HEK293 (cell line): ENCODE measurements around the gene TOMM7.

ENCODE experiments used
- CTCF ChIA-PET: fragments of 350-600 bp; formaldehyde crosslinking; extraction: SDS; loops from one replicate; lab custom pipeline; 2021; ENCODE audit warnings: antibody characterized with exemption; lab: Yijun Ruan, JAX
- POLR2A ChIA-PET: fragments of 300-600 bp; formaldehyde crosslinking; extraction: SDS; loops from one replicate; lab custom pipeline; 2020; ENCODE audit warnings: antibody characterized with exemption, inconsistent platforms; lab: Yijun Ruan, JAX
- H3K27ac ChIP-seq: fragments of 200-500 bp; sonication (Bioruptor generic); 2 replicates; pipeline ENCODE4 v1.5.1; 2014; ENCODE audit warnings: low read depth, low read length, control low read depth, inconsistent platforms; ENCODE audit errors: extremely low read depth
- H3K36me3 ChIP-seq, 2 experiments: fragments of 200-500 bp in 1 of 2; sonication (Bioruptor generic) in 1 of 2; 1 replicate in 1 of 2; 2 replicates in 1 of 2; pipeline ENCODE4 v1.5.1; 2014 to 2017; ENCODE audit warnings: inconsistent platforms in 2 of 2, low read length in 2 of 2; ENCODE audit not compliant: control insufficient read depth in 2 of 2, insufficient read depth in 1 of 2
- H3K4me1 ChIP-seq: fragments of 200-500 bp; sonication (Bioruptor generic); 2 replicates; pipeline ENCODE4 v1.5.1; 2014; ENCODE audit warnings: mild to moderate bottlenecking, low read length, inconsistent platforms; ENCODE audit not compliant: control insufficient read depth, insufficient read depth
- H3K4me3 ChIP-seq: 2 replicates; pipeline ENCODE4 v1.5.1; 2011; ENCODE audit warnings: low read depth, mild to moderate bottlenecking, control low read depth, low read length, moderate library complexity
- H3K9me3 ChIP-seq: fragments of 200-500 bp; sonication (Bioruptor generic); 2 replicates; pipeline ENCODE4 v1.5.1; 2014; ENCODE audit warnings: low read depth, low read length, inconsistent platforms; ENCODE audit not compliant: control insufficient read depth, insufficient read depth
- ELK4 ChIP-seq: IDR thresholded peaks from 2 replicates; pipeline ENCODE4 v1.6.1; 2011; ENCODE audit warnings: mild to moderate bottlenecking, low read depth, low read length, borderline replicate concordance
- FEZF1 ChIP-seq: fragments of 450-650 bp; formaldehyde crosslinking; IDR thresholded peaks from 2 replicates; pipeline ENCODE4 v1.5.1; 2016; ENCODE audit warnings: missing biosample characterization, missing genetic modification characterization
- KLF9 ChIP-seq: fragments of 450-650 bp; formaldehyde crosslinking; IDR thresholded peaks from 2 replicates; pipeline ENCODE4 v1.5.1; 2016; ENCODE audit warnings: missing biosample characterization, missing genetic modification characterization, low read depth
- MYNN ChIP-seq: fragments of 450-650 bp; formaldehyde crosslinking; IDR thresholded peaks from 2 replicates; pipeline ENCODE4 v1.5.1; 2016; ENCODE audit warnings: missing biosample characterization, missing genetic modification characterization, borderline replicate concordance
- SALL2 ChIP-seq: fragments of 450-650 bp; formaldehyde crosslinking; IDR thresholded peaks from 2 replicates; pipeline ENCODE4 v1.5.0; 2017; ENCODE audit warnings: missing biosample characterization, mild to moderate bottlenecking, missing genetic modification characterization, borderline replicate concordance
- SCRT1 ChIP-seq: fragments of 450-650 bp; formaldehyde crosslinking; IDR thresholded peaks from 2 replicates; pipeline ENCODE4 v1.5.1; 2016; ENCODE audit warnings: missing biosample characterization, missing genetic modification characterization, borderline replicate concordance
- SCRT2 ChIP-seq: fragments of 450-650 bp; formaldehyde crosslinking; IDR thresholded peaks from 2 replicates; pipeline ENCODE4 v1.5.1; 2016; ENCODE audit warnings: missing biosample characterization, missing genetic modification characterization
- WT1 ChIP-seq: fragments of 450-650 bp; formaldehyde crosslinking; IDR thresholded peaks from 2 replicates; pipeline ENCODE4 v1.5.1; 2016; ENCODE audit warnings: missing biosample characterization, missing genetic modification characterization
- ZBTB1 ChIP-seq: fragments of 450-650 bp; formaldehyde crosslinking; IDR thresholded peaks from 2 replicates; pipeline ENCODE4 v1.5.1; 2016; ENCODE audit warnings: missing biosample characterization, missing genetic modification characterization
- ZEB2 ChIP-seq: fragments of 450-650 bp; formaldehyde crosslinking; IDR thresholded peaks from 2 replicates; pipeline ENCODE4 v1.5.1; 2016; ENCODE audit warnings: missing biosample characterization, missing genetic modification characterization
- ZNF274 ChIP-seq, 2 experiments: fragments of 200-500 bp in 1 of 2; fragments of 450-650 bp in 1 of 2; sonication (Bioruptor generic) in 1 of 2; formaldehyde crosslinking in 1 of 2; IDR thresholded peaks; 2 replicates each; pipeline versions ENCODE4 v1.5.1 to v1.6.1; 2014 to 2016; ENCODE audit warnings: borderline replicate concordance in 1 of 2, inconsistent platforms in 1 of 2, low read length in 1 of 2, missing biosample characterization in 1 of 2, missing genetic modification characterization in 1 of 2
- ZNF302 ChIP-seq: fragments of 450-650 bp; formaldehyde crosslinking; IDR thresholded peaks from 2 replicates; pipeline ENCODE4 v1.5.1; 2016; ENCODE audit warnings: missing biosample characterization, missing genetic modification characterization, low read depth
- ZNF404 ChIP-seq: fragments of 450-650 bp; formaldehyde crosslinking; IDR thresholded peaks from 2 replicates; pipeline ENCODE4 v1.5.1; 2017; ENCODE audit warnings: missing biosample characterization, missing genetic modification characterization
- ZNF548 ChIP-seq: fragments of 450-650 bp; formaldehyde crosslinking; IDR thresholded peaks from 2 replicates; pipeline ENCODE4 v1.5.1; 2016; ENCODE audit warnings: missing biosample characterization, missing genetic modification characterization
- ZNF560 ChIP-seq: fragments of 450-650 bp; formaldehyde crosslinking; IDR thresholded peaks from 2 replicates; pipeline ENCODE4 v1.5.1; 2017; ENCODE audit warnings: missing biosample characterization, missing genetic modification characterization, borderline replicate concordance
- ZNF585B ChIP-seq: fragments of 450-650 bp; formaldehyde crosslinking; IDR thresholded peaks from 2 replicates; pipeline ENCODE4 v1.5.1; 2016; ENCODE audit warnings: missing biosample characterization, missing genetic modification characterization
- ZNF600 ChIP-seq: fragments of 450-650 bp; formaldehyde crosslinking; IDR thresholded peaks from 2 replicates; pipeline ENCODE4 v1.5.1; 2016; ENCODE audit warnings: missing biosample characterization, missing genetic modification characterization
- ZNF621 ChIP-seq: fragments of 450-650 bp; formaldehyde crosslinking; IDR thresholded peaks from 2 replicates; pipeline ENCODE4 v1.5.1; 2017; ENCODE audit warnings: missing biosample characterization, missing genetic modification characterization
- ZNF624 ChIP-seq: fragments of 450-650 bp; formaldehyde crosslinking; IDR thresholded peaks from 2 replicates; pipeline ENCODE4 v1.5.1; 2017; ENCODE audit warnings: missing biosample characterization, missing genetic modification characterization
- ZNF626 ChIP-seq: fragments of 450-650 bp; sonication (Bioruptor Pico); formaldehyde crosslinking; IDR thresholded peaks from 2 replicates; pipeline ENCODE4 v1.5.1; 2018; ENCODE audit warnings: missing biosample characterization, missing genetic modification characterization, inconsistent platforms
- ZNF692 ChIP-seq: fragments of 450-650 bp; formaldehyde crosslinking; IDR thresholded peaks from 2 replicates; pipeline ENCODE4 v1.5.1; 2016; ENCODE audit warnings: missing biosample characterization, missing genetic modification characterization
- ZNF701 ChIP-seq: fragments of 450-650 bp; formaldehyde crosslinking; IDR thresholded peaks from 2 replicates; pipeline ENCODE4 v1.5.1; 2016; ENCODE audit warnings: missing biosample characterization, missing genetic modification characterization
- ZNF747 ChIP-seq: fragments of 450-650 bp; formaldehyde crosslinking; IDR thresholded peaks from 2 replicates; pipeline ENCODE4 v1.5.1; 2016; ENCODE audit warnings: missing biosample characterization, missing genetic modification characterization
- ZNF777 ChIP-seq: fragments of 450-650 bp; formaldehyde crosslinking; IDR thresholded peaks from 2 replicates; pipeline ENCODE4 v1.5.1; 2017; ENCODE audit warnings: missing biosample characterization, missing genetic modification characterization, borderline replicate concordance
- ZSCAN16 ChIP-seq: fragments of 450-650 bp; formaldehyde crosslinking; IDR thresholded peaks from 2 replicates; pipeline ENCODE4 v1.5.1; 2016; ENCODE audit warnings: missing biosample characterization, missing genetic modification characterization

Gene TOMM7

GRCh38 chr7:22831602-22832305 is 9.1 kb upstream of the TOMM7 start:
- H3K4me3 ChIP-seq: no peak overlapping the region
- TF ChIP-seq ZNF692 (tag by site-specific recombination) (no peak), FEZF1 (no peak), ZNF274 (IDR thresholded peaks at IDR 0.05; ENCODE audit: low read length) (no peak), ZNF274 (tag by site-specific recombination; IDR thresholded peaks at IDR 0.05; ENCODE audit: borderline replicate concordance) (no peak), ZNF548 (tag by site-specific recombination) (no peak), SCRT1 (tag by site-specific recombination) (no peak)
- TF ChIP-seq, all 188 proteins: peak for 0
- H3K9me3 ChIP-seq: no peaks in the 10 kb centered on the region
- no peaks in the 10 kb centered on the region for H3K36me3 ChIP-seq
- H3K4me1 ChIP-seq: peaks cover 8% of the 10 kb centered on the region
- ChIA-PET POLR2A (no interaction called here), CTCF (no interaction called here)
- H3K27ac ChIP-seq: no peak overlapping the region

GRCh38 chr7:22827563-22827962 is 4.9 kb upstream of the TOMM7 start:
- no peak overlapping the region for H3K27ac ChIP-seq
- ChIA-PET POLR2A (no interaction called here), CTCF (interaction anchor here (0.5 kb wide), 1 partner anchor 278 kb away, joined by 3 read pairs; no protein-coding TSS in a partner anchor)
- TF ChIP-seq ZNF585B: no peak
- TF ChIP-seq SCRT2: no peak
- no peak for TF ChIP-seq ZNF624 (tag by site-specific recombination)
- H3K36me3 ChIP-seq: no peaks in the 10 kb centered on the region
- H3K4me3 ChIP-seq: no peak overlapping the region
- H3K4me1 ChIP-seq: no peaks in the 10 kb centered on the region
- H3K9me3 ChIP-seq: no peaks in the 10 kb centered on the region

GRCh38 chr7:22826593-22826992 is 3.9 kb upstream of the TOMM7 start:
- no peak for TF ChIP-seq ZEB2 (tag by site-specific recombination)
- no peak for TF ChIP-seq ZNF777 (tag by site-specific recombination)
- TF ChIP-seq ZNF302: no peak
- no peak for TF ChIP-seq KLF9 (tag by site-specific recombination)
- no peak for TF ChIP-seq ZBTB1 (tag by site-specific recombination)
- TF ChIP-seq ZNF404 (tag by site-specific recombination): no peak
- no peak for TF ChIP-seq SCRT1 (tag by site-specific recombination)
- no peak for TF ChIP-seq MYNN (tag by site-specific recombination)
- TF ChIP-seq ZNF747 (tag by site-specific recombination): no peak
- TF ChIP-seq SALL2 (tag by site-specific recombination): no peak
- no peak for TF ChIP-seq WT1 (tag by site-specific recombination)
- TF ChIP-seq ELK4: no peak
- TF ChIP-seq ZNF621: no peak
- no peak for TF ChIP-seq ZNF600 (tag by site-specific recombination)
- TF ChIP-seq ZSCAN16 (tag by site-specific recombination): no peak
- no peak for TF ChIP-seq ZNF560 (tag by site-specific recombination)
- TF ChIP-seq ZNF701 (tag by site-specific recombination): no peak
- TF ChIP-seq ZNF626 (tag by site-specific recombination): no peak
- H3K4me1 ChIP-seq: no peaks in the 10 kb centered on the region
- CTCF ChIA-PET: interaction anchor here (0.6 to 1.1 kb wide), 3 partner anchors 23 to 229 kb away, joined by 3 to 4 read pairs (median 4); no protein-coding TSS in a partner anchor
- H3K4me3 ChIP-seq: no peak overlapping the region
- no peaks in the 10 kb centered on the region for H3K36me3 ChIP-seq
- H3K27ac ChIP-seq: no peak overlapping the region
- POLR2A ChIA-PET: no interaction called here
- no peaks in the 10 kb centered on the region for H3K9me3 ChIP-seq
